ENCODE measurements around the gene SH3D19. TPM values are rescaled to one million over a fixed set of nuclear protein-coding genes. Genes with fewer than 3 reads are reported as not detected.

Gene SH3D19
- polyA plus RNA-seq, 1 donor from 2014 or later, result 0.10 TPM

GRCh38 chr4:151117371-151117962 lies 207.9 kb downstream of the SH3D19 start:
- Mint-ChIP-seq H3K4me3 (no peak overlapping the region), H3K27ac (no peak overlapping the region), H3K4me1 (peaks cover 5 to 7% (median 7%) of the 10 kb centered on the region in 3 donors), H3K27me3 (no peaks in the 10 kb centered on the region), H3K9me3 (no peaks in the 10 kb centered on the region), H3K36me3 (peaks cover 2% of the 10 kb centered on the region)

- Mint-ChIP-seq H3K36me3 (peaks cover 4% of the 10 kb centered on the region), H3K27ac (peak overlapping the region in 1 of 3 donors; percentile 43), H3K4me3 (no peak overlapping the region), H3K27me3 (no peaks in the 10 kb centered on the region), H3K4me1 (peaks cover 5 to 7% (median 5%) of the 10 kb centered on the region in 3 donors), H3K9me3 (no peaks in the 10 kb centered on the region)
Measured at GRCh38 chr4:151114986-151115385, 210.4 kb downstream of the SH3D19 start.

- H3K36me3 Mint-ChIP-seq, result peaks cover 4% of the 10 kb centered on the region
- no peaks in the 10 kb centered on the region for H3K27me3 Mint-ChIP-seq
- no peak overlapping the region for H3K4me3 Mint-ChIP-seq
- H3K4me1 Mint-ChIP-seq, result peaks cover 5 to 7% (median 5%) of the 10 kb centered on the region in 3 donors
- no peaks in the 10 kb centered on the region for H3K9me3 Mint-ChIP-seq
- H3K27ac Mint-ChIP-seq, result peak overlapping the region in 1 of 3 donors; percentile 43
Measured at GRCh38 chr4:151114338-151114737, 211.1 kb downstream of the SH3D19 start.

- Mint-ChIP-seq H3K4me3 (no peak overlapping the region), H3K9me3 (no peaks in the 10 kb centered on the region), H3K27me3 (no peaks in the 10 kb centered on the region), H3K4me1 (peaks cover 0 to 1% (median 0%) of the 10 kb centered on the region in 3 donors), H3K36me3 (peaks cover 4% of the 10 kb centered on the region), H3K27ac (no peak overlapping the region)
Measured at GRCh38 chr4:151110236-151110635, 215.2 kb downstream of the SH3D19 start.

- Mint-ChIP-seq H3K27ac (peak overlapping the region in 2 of 3 donors; percentile 20 to 85), H3K4me3 (no peak overlapping the region), H3K27me3 (no peaks in the 10 kb centered on the region), H3K9me3 (no peaks in the 10 kb centered on the region), H3K36me3 (peaks cover 8% of the 10 kb centered on the region), H3K4me1 (peaks cover 0 to 4% (median 2%) of the 10 kb centered on the region in 3 donors)
Measured at GRCh38 chr4:151107063-151107462, 218.3 kb downstream of the SH3D19 start.

- Mint-ChIP-seq H3K9me3 (no peaks in the 10 kb centered on the region), H3K27ac (no peak overlapping the region)
Measured at GRCh38 chr4:151105454-151106032, 219.9 kb downstream of the SH3D19 start.

GRCh38 chr4:151104621-151105020 lies 220.8 kb downstream of the SH3D19 start:
- H3K9me3 Mint-ChIP-seq, result no peaks in the 10 kb centered on the region

More at GRCh38 chr4:151105454-151106032, 219.9 kb downstream of the SH3D19 start:
- peaks cover 5% of the 10 kb centered on the region for H3K36me3 Mint-ChIP-seq
- H3K4me1 Mint-ChIP-seq, result peaks cover 10 to 14% (median 12%) of the 10 kb centered on the region in 3 donors
- H3K27me3 Mint-ChIP-seq, result no peaks in the 10 kb centered on the region
- H3K4me3 Mint-ChIP-seq, result peak overlapping the region in 1 of 4 donors; percentile 8

GRCh38 chr4:151103758-151104157 lies 221.6 kb downstream of the SH3D19 start:
- peak overlapping the region in 1 of 4 donors; percentile 37 for H3K4me3 Mint-ChIP-seq
- H3K9me3 Mint-ChIP-seq, result no peaks in the 10 kb centered on the region
- no peak overlapping the region for H3K27ac Mint-ChIP-seq
- H3K36me3 Mint-ChIP-seq, result peaks cover 5% of the 10 kb centered on the region
- no peaks in the 10 kb centered on the region for H3K27me3 Mint-ChIP-seq
- H3K4me1 Mint-ChIP-seq, result peaks cover 18 to 20% (median 19%) of the 10 kb centered on the region in 3 donors

More at GRCh38 chr4:151104621-151105020, 220.8 kb downstream of the SH3D19 start:
- H3K36me3 Mint-ChIP-seq, result peaks cover 5% of the 10 kb centered on the region
- H3K27me3 Mint-ChIP-seq, result no peaks in the 10 kb centered on the region
- H3K4me1 Mint-ChIP-seq, result peaks cover 13 to 20% (median 18%) of the 10 kb centered on the region in 3 donors
- H3K27ac Mint-ChIP-seq, result no peak overlapping the region
- peak overlapping the region in 1 of 4 donors; percentile 6 for H3K4me3 Mint-ChIP-seq

- Mint-ChIP-seq H3K9me3 (no peaks in the 10 kb centered on the region), H3K27me3 (no peaks in the 10 kb centered on the region), H3K36me3 (peaks cover 4% of the 10 kb centered on the region), H3K4me1 (peaks cover 22% of the 10 kb centered on the region in 3 donors), H3K4me3 (peak overlapping the region; percentile 90 to 99 (median 96)), H3K27ac (peak overlapping the region; percentile 87 to 100 (median 99))
Measured at GRCh38 chr4:151100531-151100930, 224.9 kb downstream of the SH3D19 start.

GRCh38 chr4:151099976-151100417 lies 225.4 kb downstream of the SH3D19 start:
- Mint-ChIP-seq H3K27me3 (no peaks in the 10 kb centered on the region), H3K4me3 (peak overlapping the region; percentile 90 to 99 (median 96)), H3K4me1 (peaks cover 22% of the 10 kb centered on the region in 3 donors), H3K9me3 (peaks cover 0 to 3% (median 0%) of the 10 kb centered on the region in 3 donors), H3K36me3 (peaks cover 6% of the 10 kb centered on the region), H3K27ac (peak overlapping the region; percentile 87 to 100 (median 99))

GRCh38 chr4:151099229-151099975 lies 226.0 kb downstream of the SH3D19 start, which contains the start of gene RPS3A:
Gene RPS3A (plus strand): TSS chr4:151099628. CDS start chr4:151099653, 25 bp downstream.
- Mint-ChIP-seq H3K9me3 (peaks cover 0 to 3% (median 0%) of the 10 kb centered on the region in 3 donors), H3K4me3 (peak within 1 kb of the TSS; percentile 90 to 99 (median 96)), H3K4me1 (peaks cover 22% of the 10 kb centered on the region in 3 donors), H3K36me3 (peaks cover 6% of the 10 kb centered on the region), H3K27me3 (no peaks in the 10 kb centered on the region), H3K27ac (peak within 1 kb of the TSS; percentile 87 to 100 (median 99))

GRCh38 chr4:151098979-151099228 lies 226.5 kb downstream of the SH3D19 start:
- Mint-ChIP-seq H3K27me3 (no peaks in the 10 kb centered on the region), H3K4me3 (peak overlapping the region; percentile 90 to 99 (median 96)), H3K4me1 (peaks cover 22% of the 10 kb centered on the region in 3 donors), H3K27ac (peak overlapping the region; percentile 87 to 100 (median 99)), H3K36me3 (peaks cover 6% of the 10 kb centered on the region), H3K9me3 (peaks cover 0 to 3% (median 0%) of the 10 kb centered on the region in 3 donors)

GRCh38 chr4:151097759-151098158 lies 227.6 kb downstream of the SH3D19 start:
- peak overlapping the region in 3 of 4 donors; percentile 76 to 99 (median 94) for H3K4me3 Mint-ChIP-seq
- H3K36me3 Mint-ChIP-seq, result peaks cover 4% of the 10 kb centered on the region
- H3K9me3 Mint-ChIP-seq, result peaks cover 0 to 3% (median 0%) of the 10 kb centered on the region in 3 donors

GRCh38 chr4:151095142-151095541 lies 230.3 kb downstream of the SH3D19 start:
- Mint-ChIP-seq H3K27ac (peak overlapping the region in 1 of 3 donors; percentile 14), H3K27me3 (no peaks in the 10 kb centered on the region), H3K4me1 (peaks cover 5 to 9% (median 6%) of the 10 kb centered on the region in 3 donors), H3K4me3 (no peak overlapping the region), H3K9me3 (peaks cover 0 to 3% (median 0%) of the 10 kb centered on the region in 3 donors), H3K36me3 (peaks cover 2% of the 10 kb centered on the region)

More at GRCh38 chr4:151097759-151098158, 227.6 kb downstream of the SH3D19 start:
- H3K4me1 Mint-ChIP-seq, result peaks cover 22% of the 10 kb centered on the region in 3 donors
- peak overlapping the region in 2 of 3 donors; percentile 87 to 100 for H3K27ac Mint-ChIP-seq
- H3K27me3 Mint-ChIP-seq, result no peaks in the 10 kb centered on the region

- Mint-ChIP-seq H3K36me3 (peaks cover 2% of the 10 kb centered on the region), H3K27me3 (no peaks in the 10 kb centered on the region), H3K4me1 (peaks cover 3 to 6% (median 4%) of the 10 kb centered on the region in 3 donors), H3K9me3 (peaks cover 0 to 3% (median 0%) of the 10 kb centered on the region in 3 donors), H3K27ac (no peak overlapping the region), H3K4me3 (no peak overlapping the region)
Measured at GRCh38 chr4:151094290-151094751, 231.1 kb downstream of the SH3D19 start.

All from IgD-negative memory B cell (primary cell).